OCI-LY7 (cell line): ENCODE results near the gene ZMYM5.

Experiments
- EZH2phosphoT487 ChIP-seq: fragments of 200-600 bp; sonication (generic); IDR thresholded peaks from 2 replicates; pipeline ENCODE4 v1.6.1; 2018; ENCODE audit warnings: low read depth, borderline replicate concordance, mild to moderate bottlenecking, mixed run types, antibody characterized with exemption, low read length, moderate library complexity, mixed read lengths
- TF ChIP-seq, protein P1 (sequence below): fragments of 200-600 bp; sonication (generic); conservative IDR thresholded peaks from 2 replicates; pipeline ENCODE4 v1.5.1; 2014; ENCODE audit warnings: mild to moderate bottlenecking, antibody characterized with exemption, low read length, moderate library complexity, mixed read lengths

GRCh38 chr13:19910336-19911072 lies 47.1 kb upstream of the ZMYM5 start:
- TF ChIP-seq, protein P1, sequence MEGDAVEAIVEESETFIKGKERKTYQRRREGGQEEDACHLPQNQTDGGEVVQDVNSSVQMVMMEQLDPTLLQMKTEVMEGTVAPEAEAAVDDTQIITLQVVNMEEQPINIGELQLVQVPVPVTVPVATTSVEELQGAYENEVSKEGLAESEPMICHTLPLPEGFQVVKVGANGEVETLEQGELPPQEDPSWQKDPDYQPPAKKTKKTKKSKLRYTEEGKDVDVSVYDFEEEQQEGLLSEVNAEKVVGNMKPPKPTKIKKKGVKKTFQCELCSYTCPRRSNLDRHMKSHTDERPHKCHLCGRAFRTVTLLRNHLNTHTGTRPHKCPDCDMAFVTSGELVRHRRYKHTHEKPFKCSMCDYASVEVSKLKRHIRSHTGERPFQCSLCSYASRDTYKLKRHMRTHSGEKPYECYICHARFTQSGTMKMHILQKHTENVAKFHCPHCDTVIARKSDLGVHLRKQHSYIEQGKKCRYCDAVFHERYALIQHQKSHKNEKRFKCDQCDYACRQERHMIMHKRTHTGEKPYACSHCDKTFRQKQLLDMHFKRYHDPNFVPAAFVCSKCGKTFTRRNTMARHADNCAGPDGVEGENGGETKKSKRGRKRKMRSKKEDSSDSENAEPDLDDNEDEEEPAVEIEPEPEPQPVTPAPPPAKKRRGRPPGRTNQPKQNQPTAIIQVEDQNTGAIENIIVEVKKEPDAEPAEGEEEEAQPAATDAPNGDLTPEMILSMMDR: no peak
- TF ChIP-seq EZH2phosphoT487: no peak
